ENCODE measurements around the gene SPOCK1. TPM values are rescaled to one million over a fixed set of nuclear protein-coding genes. Genes with fewer than 3 reads are reported as not detected.

The SPOCK1 gene
- polyA plus RNA-seq, 1 experiment, result 304 TPM

GRCh38 chr5:137019229-137019628 is 479.9 kb downstream of the SPOCK1 start:
- no peak for TF ChIP-seq CTCF (IDR thresholded peaks at IDR 0.05; ENCODE audit: insufficient read depth, low read depth, low read length)
- Histone ChIP-seq H3K27me3 (ENCODE audit: control insufficient read depth, insufficient read depth, low read length) (no peaks in the 10 kb centered on the region), H3K4me3 (ENCODE audit: low read depth, low read length) (no peak overlapping the region), H3K36me3 (ENCODE audit: control insufficient read depth, insufficient read depth, low read length) (no peaks in the 10 kb centered on the region)
- no peak for DNase-seq (ENCODE audit: low read depth)
- ChIA-PET POLR2A (no interaction called here), CTCF (no interaction called here)

GRCh38 chr5:137016783-137017324 is 482.3 kb downstream of the SPOCK1 start:
- ChIA-PET POLR2A (no interaction called here), CTCF (no interaction called here)
- no peak overlapping the region for H3K4me3 ChIP-seq (ENCODE audit: low read depth, low read length)
- no peak for TF ChIP-seq CTCF (IDR thresholded peaks at IDR 0.05; ENCODE audit: insufficient read depth, low read depth, low read length)
- no peaks in the 10 kb centered on the region for H3K27me3 ChIP-seq (ENCODE audit: control insufficient read depth, insufficient read depth, low read length)
- no peaks in the 10 kb centered on the region for H3K36me3 ChIP-seq (ENCODE audit: control insufficient read depth, insufficient read depth, low read length)
- DNase-seq (ENCODE audit: low read depth), result no peak

- TF ChIP-seq CTCF (IDR thresholded peaks at IDR 0.05; ENCODE audit: insufficient read depth, low read depth, low read length), result no peak
- CTCF ChIA-PET, result interaction anchor here (0.6 kb wide), 1 partner anchor 25 kb away, joined by 4 read pairs; no protein-coding TSS in a partner anchor
Observed at GRCh38 chr5:137015540-137016116, 483.5 kb downstream of the SPOCK1 start.

GRCh38 chr5:137014731-137015130 is 484.4 kb downstream of the SPOCK1 start:
- Histone ChIP-seq H3K27me3 (ENCODE audit: control insufficient read depth, insufficient read depth, low read length) (no peaks in the 10 kb centered on the region), H3K4me3 (ENCODE audit: low read depth, low read length) (no peak overlapping the region), H3K36me3 (ENCODE audit: control insufficient read depth, insufficient read depth, low read length) (no peaks in the 10 kb centered on the region)
- ChIA-PET CTCF (no interaction called here), POLR2A (no interaction called here)
- no peak for DNase-seq (ENCODE audit: low read depth)
- no peak for TF ChIP-seq CTCF (IDR thresholded peaks at IDR 0.05; ENCODE audit: insufficient read depth, low read depth, low read length)

More at GRCh38 chr5:137015540-137016116, 483.5 kb downstream of the SPOCK1 start:
- H3K27me3 ChIP-seq (ENCODE audit: control insufficient read depth, insufficient read depth, low read length), result no peaks in the 10 kb centered on the region
- POLR2A ChIA-PET, result no interaction called here
- no peak overlapping the region for H3K4me3 ChIP-seq (ENCODE audit: low read depth, low read length)
- no peaks in the 10 kb centered on the region for H3K36me3 ChIP-seq (ENCODE audit: control insufficient read depth, insufficient read depth, low read length)
- no peak for DNase-seq (ENCODE audit: low read depth)

- Histone ChIP-seq H3K36me3 (ENCODE audit: control insufficient read depth, insufficient read depth, low read length) (no peaks in the 10 kb centered on the region), H3K27me3 (ENCODE audit: control insufficient read depth, insufficient read depth, low read length) (no peaks in the 10 kb centered on the region), H3K4me3 (ENCODE audit: low read depth, low read length) (no peak overlapping the region)
- POLR2A ChIA-PET, result no interaction called here
- CTCF ChIA-PET, result interaction anchor here (0.9 kb wide), 1 partner anchor 18 kb away, joined by 3 read pairs; no protein-coding TSS in a partner anchor
- no peak for TF ChIP-seq CTCF (IDR thresholded peaks at IDR 0.05; ENCODE audit: insufficient read depth, low read depth, low read length)
- DNase-seq (ENCODE audit: low read depth), result no peak
Observed at GRCh38 chr5:137010226-137010625, 488.9 kb downstream of the SPOCK1 start.
